COR-L47 (cell line): Measurements from ENCODE around the gene XRRA1.
"Not testable (repeated sequence)": the region's sequence is repeated elsewhere in the genome, so short reads cannot be mapped to it uniquely, and the experiment has no call there.

Experiments used
- DNase-seq: peaks from one replicate; lab custom pipeline; 2025; lab: John Stamatoyannopoulos, UW

The XRRA1 gene

DNA sequence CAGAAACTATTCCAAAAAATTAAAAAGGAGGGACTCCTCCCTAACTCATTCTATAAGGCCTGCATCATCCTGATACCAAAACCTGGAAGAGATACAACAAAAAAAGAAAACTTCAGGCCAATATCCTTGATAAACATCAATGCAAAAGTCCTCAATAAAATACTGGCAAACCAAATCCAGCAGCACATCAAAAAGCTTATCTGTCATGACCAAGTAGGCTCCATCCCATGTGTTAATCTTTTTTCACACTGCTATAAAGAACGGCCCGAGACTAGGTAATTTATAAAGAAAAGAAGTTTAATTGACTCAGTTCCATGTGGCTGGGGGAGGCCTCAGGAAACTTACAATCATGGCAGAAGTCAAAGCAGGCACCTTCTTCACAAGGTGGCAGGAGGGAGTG is 123.3 kb downstream of the XRRA1 start:
- not testable (repeated sequence) for DNase-seq

GRCh38 chr11:74824285-74824982 is 124.5 kb downstream of the XRRA1 start:
- no peak for DNase-seq

DNA sequence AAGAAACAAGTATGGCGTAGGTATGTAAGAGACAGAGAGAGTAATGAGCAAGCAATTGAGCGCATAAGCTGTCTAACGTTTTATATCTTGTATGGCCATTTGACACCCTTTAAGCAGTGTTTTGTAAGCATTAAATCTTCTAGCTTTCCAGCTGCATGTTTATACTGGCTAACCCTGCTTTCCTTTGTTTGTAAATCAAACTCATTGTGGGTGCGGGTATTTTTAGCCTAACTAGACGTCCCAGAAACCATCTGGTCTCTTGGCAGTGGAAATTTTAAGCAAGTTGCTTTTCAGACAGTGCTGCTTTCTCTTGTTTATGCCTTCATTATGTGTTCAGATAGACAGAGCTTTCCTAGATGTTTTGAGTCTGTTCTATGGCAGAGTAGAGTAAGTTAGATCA is 126.7 kb downstream of the XRRA1 start:
- DNase-seq: no peak

- DNase-seq: no peak
Measured at GRCh38 chr11:74820763-74821162, 128.1 kb downstream of the XRRA1 start.

DNA sequence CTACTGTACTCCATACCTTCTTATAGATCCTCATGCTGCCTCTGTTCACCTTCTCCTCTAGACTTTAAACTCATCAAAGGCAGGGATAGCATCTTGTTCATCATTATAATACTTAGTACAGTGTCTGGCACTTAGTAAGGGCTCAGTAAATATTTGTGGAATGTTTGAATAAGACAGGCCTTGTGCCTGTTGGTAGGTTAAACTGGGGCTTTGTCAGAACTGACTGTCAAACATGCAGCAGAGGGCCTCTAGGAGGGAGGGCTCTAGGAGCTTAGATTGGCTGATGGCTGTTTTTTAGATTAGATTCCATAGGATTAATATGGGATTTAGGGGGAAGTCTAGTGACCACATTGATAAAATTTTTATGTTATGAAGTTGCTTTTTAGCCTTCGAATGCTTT is 129.5 kb downstream of the XRRA1 start:
- no peak for DNase-seq

GRCh38 chr11:74818283-74818946 is 130.5 kb downstream of the XRRA1 start:
- no peak for DNase-seq

- no peak for DNase-seq
Measured at GRCh38 chr11:74816664-74817063, 132.2 kb downstream of the XRRA1 start.

DNA sequence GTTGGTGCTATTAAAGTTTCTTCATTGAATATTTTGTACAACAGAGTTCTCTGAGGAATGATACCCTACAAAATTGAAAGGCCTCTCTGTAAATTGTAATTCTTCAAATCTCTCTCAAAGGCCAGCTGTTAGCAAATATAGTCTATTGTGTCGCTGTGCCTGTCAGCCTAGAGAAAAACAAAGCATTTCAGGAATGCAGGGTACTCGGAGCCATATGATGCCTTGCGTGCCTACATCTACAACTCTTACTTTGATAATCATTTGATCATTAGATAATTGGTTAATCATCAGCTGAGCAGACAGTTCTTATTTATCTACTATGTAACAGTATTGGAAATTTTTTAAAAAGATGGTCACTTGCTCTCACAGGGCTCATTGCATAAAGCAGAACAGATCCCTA is 132.9 kb downstream of the XRRA1 start:
- DNase-seq: no peak

GRCh38 chr11:74809801-74810200 is 139.1 kb downstream of the XRRA1 start:
- DNase-seq: no peak

DNA sequence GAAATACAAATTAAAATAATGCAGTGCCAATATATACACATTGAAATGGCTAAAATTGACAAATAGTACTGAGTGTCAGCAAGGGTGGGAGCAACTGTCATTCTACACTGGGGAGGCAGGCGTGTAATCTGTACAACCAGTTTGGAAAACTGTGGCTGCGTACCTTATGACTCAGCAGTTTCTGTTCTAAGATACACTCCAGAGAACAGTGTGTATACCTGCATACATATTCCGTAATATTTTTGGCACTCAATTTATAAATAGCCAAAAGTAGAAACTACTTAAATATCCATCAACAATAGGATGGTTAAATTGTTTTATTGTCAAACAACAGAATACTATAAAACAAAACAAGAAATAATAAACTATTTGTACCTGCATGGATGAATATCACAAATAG is 142.6 kb downstream of the XRRA1 start:
- no peak for DNase-seq

DNA sequence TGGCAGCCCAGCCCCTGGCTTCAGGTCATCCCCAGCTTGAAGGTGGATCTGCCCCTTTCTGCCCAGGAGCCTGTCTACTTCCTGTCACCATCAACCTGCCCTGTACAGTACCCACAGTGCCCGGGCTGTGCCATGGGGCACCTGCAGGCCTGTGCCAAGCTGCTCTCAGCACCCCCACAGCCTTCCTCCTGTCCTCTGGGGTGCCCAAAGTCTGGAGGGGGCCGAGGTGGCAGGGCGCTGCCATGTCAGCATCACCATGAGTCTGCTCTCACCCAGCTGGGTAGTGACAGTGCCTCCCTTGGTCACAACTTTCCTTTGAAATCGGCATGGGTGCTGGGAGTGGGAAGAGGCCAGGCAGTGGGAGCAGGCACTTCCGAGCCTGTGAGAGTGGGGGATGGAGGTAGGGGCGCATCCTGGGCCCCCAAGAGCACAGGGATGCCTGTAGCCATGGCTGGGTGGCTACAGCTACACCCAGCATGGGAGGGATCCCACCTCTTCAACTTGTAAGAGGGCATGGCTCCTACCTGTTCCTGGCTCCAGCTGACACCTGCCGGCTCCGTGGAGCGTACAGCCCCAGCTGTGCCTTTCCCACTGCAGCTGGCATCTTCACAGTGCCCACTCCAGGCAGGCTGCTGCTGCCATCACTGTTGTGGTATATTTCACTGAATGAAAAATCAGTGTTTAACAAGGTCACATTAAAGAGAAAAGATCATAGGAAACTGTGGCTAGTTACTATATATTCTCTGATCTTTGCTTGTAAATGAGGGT is 157.4 kb downstream of the XRRA1 start:
- DNase-seq: no peak
